22Rv1 (cell line): ENCODE results near the gene TBCCD1.

Experiments used
- CTCF ChIP-seq: fragments of 450-650 bp; IDR thresholded peaks from 2 replicates; pipeline ENCODE4 v1.5.1; 2017; ENCODE audit warnings: mild to moderate bottlenecking
- ZFX ChIP-seq: fragments of 450-650 bp; IDR thresholded peaks from 2 replicates; pipeline ENCODE4 v1.6.1; 2017; ENCODE audit warnings: antibody characterized with exemption, borderline replicate concordance

GRCh38 chr3:186496635-186497034 is 70.5 kb downstream of the TBCCD1 start:
- TF ChIP-seq CTCF (no peak), ZFX (no peak)
